ENCODE measurements around the gene INTS3. TPM values are rescaled to one million over a fixed set of nuclear protein-coding genes. Genes with fewer than 3 reads are reported as not detected.

The INTS3 gene
- total RNA-seq, 1 experiment from 2014 or later, result 56.7 TPM

GRCh38 chr1:153790313-153790965, 62.6 kb downstream of the INTS3 start:
- POLR2A ChIA-PET (ENCODE audit: low non-redundant PET), result interaction anchor here (0.6 kb wide), 1 partner anchor 1748 kb away, joined by 3 read pairs; no protein-coding TSS in a partner anchor
- no peak overlapping the region for H3K27ac ChIP-seq (ENCODE audit: low read depth, low read length, poor library complexity, severe bottlenecking)
- intact Hi-C loops (cut with micrococcal nuclease; ENCODE audit: unreplicated experiment), result no loop called here

DNA sequence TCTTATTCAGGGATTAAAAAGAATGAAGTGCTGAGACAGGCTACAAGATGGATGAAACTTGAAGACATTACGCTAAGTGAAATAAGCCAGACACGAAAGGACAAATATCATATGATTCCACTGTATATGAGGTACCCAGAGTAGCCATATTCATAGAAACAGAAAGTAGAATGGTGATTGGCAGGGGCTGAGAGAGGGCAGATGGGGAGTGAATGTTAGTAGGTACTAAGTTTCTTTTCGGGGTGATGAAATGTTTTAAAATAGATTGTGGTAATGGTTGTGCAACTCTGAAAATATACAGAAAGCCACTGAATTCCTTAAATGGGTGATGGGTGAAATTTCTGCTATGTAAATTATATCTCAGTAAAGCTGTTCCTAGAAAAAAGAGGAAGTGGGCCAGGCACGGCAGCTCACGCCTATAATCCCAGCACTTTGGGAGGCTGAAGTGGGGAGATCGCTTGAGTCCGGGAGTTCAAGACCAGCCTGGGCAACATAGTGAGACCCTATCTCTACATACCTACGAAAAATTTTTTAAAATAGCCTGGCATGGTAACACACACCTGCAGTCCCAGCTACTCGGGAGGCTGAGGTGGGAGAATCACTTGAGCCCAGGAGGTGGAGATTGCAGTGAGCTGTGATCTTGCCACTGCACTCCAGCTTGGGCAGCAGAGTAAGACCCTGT, 63.3 kb downstream of the INTS3 start:
- H3K36me3 ChIP-seq (ENCODE audit: insufficient read depth, low read length, poor library complexity, severe bottlenecking), result no peaks in the 10 kb centered on the region
- CTCF ChIA-PET, result no interaction called here
- intact Hi-C loops (cut with micrococcal nuclease; ENCODE audit: unreplicated experiment), result no loop called here
- BruUV-seq (replicated peaks), result no TSS peak
- TF ChIP-seq, protein P1, sequence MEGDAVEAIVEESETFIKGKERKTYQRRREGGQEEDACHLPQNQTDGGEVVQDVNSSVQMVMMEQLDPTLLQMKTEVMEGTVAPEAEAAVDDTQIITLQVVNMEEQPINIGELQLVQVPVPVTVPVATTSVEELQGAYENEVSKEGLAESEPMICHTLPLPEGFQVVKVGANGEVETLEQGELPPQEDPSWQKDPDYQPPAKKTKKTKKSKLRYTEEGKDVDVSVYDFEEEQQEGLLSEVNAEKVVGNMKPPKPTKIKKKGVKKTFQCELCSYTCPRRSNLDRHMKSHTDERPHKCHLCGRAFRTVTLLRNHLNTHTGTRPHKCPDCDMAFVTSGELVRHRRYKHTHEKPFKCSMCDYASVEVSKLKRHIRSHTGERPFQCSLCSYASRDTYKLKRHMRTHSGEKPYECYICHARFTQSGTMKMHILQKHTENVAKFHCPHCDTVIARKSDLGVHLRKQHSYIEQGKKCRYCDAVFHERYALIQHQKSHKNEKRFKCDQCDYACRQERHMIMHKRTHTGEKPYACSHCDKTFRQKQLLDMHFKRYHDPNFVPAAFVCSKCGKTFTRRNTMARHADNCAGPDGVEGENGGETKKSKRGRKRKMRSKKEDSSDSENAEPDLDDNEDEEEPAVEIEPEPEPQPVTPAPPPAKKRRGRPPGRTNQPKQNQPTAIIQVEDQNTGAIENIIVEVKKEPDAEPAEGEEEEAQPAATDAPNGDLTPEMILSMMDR (conservative IDR thresholded peaks at IDR 0.05; ENCODE audit: low read depth, low read length), result no peak
- no peak for TF ChIP-seq EZH2 (IDR thresholded peaks at IDR 0.05; ENCODE audit: borderline replicate concordance, low read depth, low read length, poor library complexity, severe bottlenecking)
- H3K4me1 ChIP-seq (ENCODE audit: insufficient read depth, low read length, poor library complexity, severe bottlenecking), result no peaks in the 10 kb centered on the region
- POLR2A ChIA-PET (ENCODE audit: low non-redundant PET), result no interaction called here
- H3K4me3 ChIP-seq (ENCODE audit: low read depth, low read length, poor library complexity, severe bottlenecking), result no peak overlapping the region
- no peak overlapping the region for H3K27ac ChIP-seq (ENCODE audit: low read depth, low read length, poor library complexity, severe bottlenecking)
- DNase-seq (ENCODE audit: low spot score), result no peak
- H3K9me3 ChIP-seq (ENCODE audit: low read depth, low read length, poor library complexity, severe bottlenecking), result no peaks in the 10 kb centered on the region
- H3K27me3 ChIP-seq (replicated peaks; ENCODE audit: insufficient read depth, low read depth, low read length, poor library complexity), result no peaks in the 10 kb centered on the region

More at GRCh38 chr1:153790313-153790965, 62.6 kb downstream of the INTS3 start:
- no peak for DNase-seq (ENCODE audit: low spot score)
- no TSS peak for BruUV-seq (replicated peaks)
- H3K36me3 ChIP-seq (ENCODE audit: insufficient read depth, low read length, poor library complexity, severe bottlenecking), result no peaks in the 10 kb centered on the region
- H3K9me3 ChIP-seq (ENCODE audit: low read depth, low read length, poor library complexity, severe bottlenecking), result no peaks in the 10 kb centered on the region
- TF ChIP-seq EZH2 (IDR thresholded peaks at IDR 0.05; ENCODE audit: borderline replicate concordance, low read depth, low read length, poor library complexity, severe bottlenecking), result no peak
- TF ChIP-seq, protein P1 (conservative IDR thresholded peaks at IDR 0.05; ENCODE audit: low read depth, low read length), result no peak
- no peaks in the 10 kb centered on the region for H3K4me1 ChIP-seq (ENCODE audit: insufficient read depth, low read length, poor library complexity, severe bottlenecking)
- no peaks in the 10 kb centered on the region for H3K27me3 ChIP-seq (replicated peaks; ENCODE audit: insufficient read depth, low read depth, low read length, poor library complexity)
- CTCF ChIA-PET, result no interaction called here
- H3K4me3 ChIP-seq (ENCODE audit: low read depth, low read length, poor library complexity, severe bottlenecking), result no peak overlapping the region

DNA sequence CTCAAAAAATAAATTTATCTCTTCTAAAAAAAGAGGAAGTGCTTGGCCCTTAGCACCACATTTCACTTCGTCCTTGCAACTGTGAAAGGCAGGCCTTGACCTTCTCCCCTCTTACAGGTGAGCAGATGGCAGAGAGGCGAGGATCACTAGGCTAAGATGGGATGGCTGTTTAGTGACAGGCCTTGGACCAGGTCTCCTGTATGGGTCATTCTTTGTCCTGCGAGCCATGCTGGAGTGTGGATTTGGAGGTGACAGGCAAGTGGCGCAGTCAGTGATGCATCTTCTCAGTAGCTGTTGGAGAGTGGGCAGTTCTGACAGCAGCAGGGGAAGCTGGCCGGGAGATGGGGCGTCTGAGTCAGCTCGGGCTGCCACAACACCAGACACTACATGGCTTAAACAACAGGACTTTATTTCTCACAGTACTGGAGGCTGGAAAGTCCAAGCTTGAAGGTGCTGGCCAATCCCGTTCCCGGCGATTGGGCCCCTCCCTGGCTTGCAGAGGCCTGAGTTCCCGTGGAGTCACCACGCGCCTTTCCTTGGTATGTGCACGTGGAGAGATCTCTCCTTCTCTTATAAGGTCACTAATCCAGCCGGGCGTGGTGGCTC, 63.9 kb downstream of the INTS3 start:
- H3K27ac ChIP-seq (ENCODE audit: low read depth, low read length, poor library complexity, severe bottlenecking), result no peak overlapping the region
- no peak for DNase-seq (ENCODE audit: low spot score)
- no peak for TF ChIP-seq EZH2 (IDR thresholded peaks at IDR 0.05; ENCODE audit: borderline replicate concordance, low read depth, low read length, poor library complexity, severe bottlenecking)
- TF ChIP-seq, protein P1 (conservative IDR thresholded peaks at IDR 0.05; ENCODE audit: low read depth, low read length), result no peak
- H3K27me3 ChIP-seq (replicated peaks; ENCODE audit: insufficient read depth, low read depth, low read length, poor library complexity), result no peaks in the 10 kb centered on the region
- no TSS peak for BruUV-seq (replicated peaks)
- intact Hi-C loops (cut with micrococcal nuclease; ENCODE audit: unreplicated experiment), result no loop called here
- H3K9me3 ChIP-seq (ENCODE audit: low read depth, low read length, poor library complexity, severe bottlenecking), result no peaks in the 10 kb centered on the region
- H3K4me3 ChIP-seq (ENCODE audit: low read depth, low read length, poor library complexity, severe bottlenecking), result no peak overlapping the region
- no peaks in the 10 kb centered on the region for H3K4me1 ChIP-seq (ENCODE audit: insufficient read depth, low read length, poor library complexity, severe bottlenecking)
- CTCF ChIA-PET, result interaction anchor here (0.7 kb wide), 1 partner anchor 278 kb away, joined by 3 read pairs; no protein-coding TSS in a partner anchor
- H3K36me3 ChIP-seq (ENCODE audit: insufficient read depth, low read length, poor library complexity, severe bottlenecking), result no peaks in the 10 kb centered on the region
- POLR2A ChIA-PET (ENCODE audit: low non-redundant PET), result no interaction called here

Measured in A673 (cell line).